ENCODE measurements around the gene KIF4B.

The KIF4B gene

GRCh38 chr5:155056644-155057269 lies 43.2 kb downstream of the KIF4B start:
- no peak for DNase-seq (ENCODE audit: low read depth in 3 of 3)

- no peak for DNase-seq (ENCODE audit: low read depth in 3 of 3)
Measured at GRCh38 chr5:155057626-155058025, 44.1 kb downstream of the KIF4B start.

DNA sequence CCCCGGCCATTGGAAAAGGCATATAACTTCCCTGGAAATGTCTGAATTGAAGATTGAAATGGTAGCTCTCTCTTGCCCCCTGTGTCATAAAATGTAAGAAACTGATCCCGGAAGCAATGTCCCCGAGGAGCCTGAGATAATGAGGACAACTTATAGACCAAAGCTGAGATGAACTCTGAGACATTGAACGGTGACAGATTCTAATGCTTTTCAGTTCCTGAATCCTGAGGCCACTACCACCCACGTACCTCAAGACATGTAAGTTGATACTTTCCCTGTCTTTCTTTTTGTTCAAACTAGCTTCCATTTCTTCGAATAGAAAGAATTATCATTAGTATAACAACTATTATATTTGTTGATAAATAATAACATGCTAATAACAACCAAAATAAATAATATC lies 51.0 kb downstream of the KIF4B start:
- DNase-seq (ENCODE audit: low read depth in 3 of 3), result no peak

DNA sequence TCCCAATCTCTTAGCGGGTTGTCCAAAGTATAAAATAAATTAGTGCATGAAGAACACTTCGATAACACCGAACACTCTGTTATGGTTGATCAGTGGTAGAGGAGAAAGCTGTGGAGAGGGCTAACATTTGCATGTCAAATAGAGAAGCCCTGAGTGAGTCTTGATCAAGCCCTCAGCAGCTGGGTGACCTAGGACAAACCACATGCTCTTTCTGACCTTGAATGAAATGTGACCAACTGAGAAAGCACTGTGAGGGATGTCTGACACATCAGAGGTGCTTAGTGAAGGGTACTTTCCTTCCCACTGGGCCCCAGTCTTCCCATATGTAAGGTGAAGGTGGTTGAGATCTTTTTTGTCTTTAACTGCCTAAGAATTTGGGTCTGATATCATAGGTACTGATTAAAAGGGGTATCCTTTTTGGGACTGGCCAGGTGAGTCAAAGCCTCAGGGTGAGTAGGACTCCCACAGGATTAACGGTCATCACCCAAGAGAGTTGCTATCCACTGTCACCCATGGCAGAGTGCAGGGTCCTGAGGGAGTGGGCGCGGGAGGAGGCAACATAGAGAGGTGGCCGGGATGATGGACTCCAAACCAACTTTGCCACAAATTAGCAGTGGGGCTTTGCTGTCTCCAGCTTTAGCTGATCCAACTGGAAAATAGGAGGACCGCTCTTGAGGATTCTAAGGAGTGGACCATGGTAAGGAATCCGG lies 53.5 kb downstream of the KIF4B start:
- no peak for DNase-seq (ENCODE audit: low read depth in 3 of 3)
